Esophagus squamous epithelium (tissue), 4 donors: Measurements from ENCODE around the gene SYNPO2.

Experiments
- CTCF ChIP-seq, 6 experiments: fragments of 450-650 bp in 4 of 6; fragments of 200-600 bp in 2 of 6; sonication (generic) in 2 of 6; IDR thresholded peaks; one replicate each; pipeline ENCODE4 v1.5.1; 2016 to 2019; ENCODE audit warnings: antibody characterized with exemption in 6 of 6, mild to moderate bottlenecking in 4 of 6, moderate library complexity in 4 of 6
- POLR2A ChIP-seq, 4 donors: fragments of 450-650 bp; IDR thresholded peaks; one replicate each; pipeline ENCODE4 v1.6.1; 2017; ENCODE audit warnings: antibody characterized with exemption in 4 of 4, mild to moderate bottlenecking in 4 of 4, moderate library complexity in 3 of 4

- TF ChIP-seq POLR2A (IDR thresholded peaks at IDR 0.05) (no peak), CTCF (IDR thresholded peaks at IDR 0.05) (no peak)
These were observed 87.0 kb downstream of the SYNPO2 start for GRCh38 chr4:118975449-118976192.
